ENCODE results near the gene DRC1.

Gene DRC1

GRCh38 chr2:26474261-26474785 lies 72.6 kb downstream of the DRC1 start:
- DNase-seq (ENCODE audit: low read depth, low spot score), result no peak
- H3K9me3 ChIP-seq (ENCODE audit: insufficient read depth, low read length), result peaks cover 6% of the 10 kb centered on the region; the same call in 1 of the 2 replicates
- H3K4me3 ChIP-seq (ENCODE audit: insufficient read length, low read depth), result no peak overlapping the region
- no peaks in the 10 kb centered on the region for H3K27me3 ChIP-seq (ENCODE audit: insufficient read depth, insufficient read length)
- no peaks in the 10 kb centered on the region for H3K36me3 ChIP-seq (ENCODE audit: insufficient read depth, insufficient read length, low read length)
- no peak overlapping the region for H3K9ac ChIP-seq (ENCODE audit: insufficient read length, low read depth)
- H3K4me1 ChIP-seq (ENCODE audit: insufficient read depth, insufficient read length), result peaks cover 11% of the 10 kb centered on the region
- TF ChIP-seq SUZ12 (IDR thresholded peaks at IDR 0.05; ENCODE audit: extremely low read depth, insufficient read depth, insufficient read length) (no peak), ZNF274 (IDR thresholded peaks at IDR 0.05; ENCODE audit: low read depth, low read length) (no peak), YY1 (IDR thresholded peaks at IDR 0.05; ENCODE audit: insufficient read depth, insufficient read length) (no peak)

- Histone ChIP-seq H3K4me3 (ENCODE audit: insufficient read length, low read depth) (no peak overlapping the region), H3K9me3 (ENCODE audit: insufficient read depth, low read length) (no peaks in the 10 kb centered on the region), H3K9ac (ENCODE audit: insufficient read length, low read depth) (no peak overlapping the region), H3K36me3 (ENCODE audit: insufficient read depth, insufficient read length, low read length) (no peaks in the 10 kb centered on the region), H3K27me3 (ENCODE audit: insufficient read depth, insufficient read length) (no peaks in the 10 kb centered on the region), H3K4me1 (ENCODE audit: insufficient read depth, insufficient read length) (peaks cover 14% of the 10 kb centered on the region)
- DNase-seq (ENCODE audit: low read depth, low spot score), result no peak
- TF ChIP-seq ZNF274 (IDR thresholded peaks at IDR 0.05; ENCODE audit: low read depth, low read length) (no peak), YY1 (IDR thresholded peaks at IDR 0.05; ENCODE audit: insufficient read depth, insufficient read length) (no peak), SUZ12 (IDR thresholded peaks at IDR 0.05; ENCODE audit: extremely low read depth, insufficient read depth, insufficient read length) (no peak)
Observed at GRCh38 chr2:26475037-26475436, 73.3 kb downstream of the DRC1 start.

DNA sequence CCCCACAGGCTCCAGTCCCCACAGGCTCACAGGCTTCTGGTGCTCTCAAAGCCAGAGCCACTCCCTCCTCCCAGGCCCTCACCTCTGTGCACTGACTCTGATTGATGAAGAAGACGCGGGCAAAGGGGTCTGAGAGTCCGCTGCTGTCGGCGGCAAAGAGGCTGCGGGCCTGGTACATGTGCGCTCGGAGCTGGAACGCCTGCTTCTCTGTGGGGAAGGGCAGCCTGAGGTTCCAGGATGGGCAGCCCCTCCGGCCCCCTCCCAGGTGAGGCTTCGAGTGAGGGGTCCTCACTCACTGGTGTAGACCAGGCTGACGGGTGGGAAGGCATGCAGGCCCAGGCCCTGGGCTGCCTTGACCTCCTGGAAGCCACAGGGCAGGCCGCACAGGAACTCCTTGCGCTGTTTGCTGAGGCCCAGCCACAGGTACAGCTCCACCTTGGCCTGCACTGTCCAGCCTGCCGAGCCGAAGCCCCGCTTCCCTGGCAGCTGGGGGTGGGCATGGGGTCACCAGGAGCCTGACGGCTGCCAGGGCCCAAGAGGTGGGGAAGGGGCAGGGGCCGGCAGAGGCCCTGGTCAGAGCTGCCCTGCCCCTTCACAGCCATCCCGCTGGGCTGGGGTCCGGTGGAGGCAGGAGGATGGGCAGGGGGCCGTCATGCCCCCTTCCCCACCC lies 74.2 kb downstream of the DRC1 start:
- H3K4me1 ChIP-seq (ENCODE audit: insufficient read depth, insufficient read length), result peaks cover 19% of the 10 kb centered on the region
- TF ChIP-seq SUZ12 (IDR thresholded peaks at IDR 0.05; ENCODE audit: extremely low read depth, insufficient read depth, insufficient read length) (no peak), ZNF274 (IDR thresholded peaks at IDR 0.05; ENCODE audit: low read depth, low read length) (no peak), YY1 (IDR thresholded peaks at IDR 0.05; ENCODE audit: insufficient read depth, insufficient read length) (no peak)
- H3K27me3 ChIP-seq (ENCODE audit: insufficient read depth, insufficient read length), result no peaks in the 10 kb centered on the region
- H3K4me3 ChIP-seq (ENCODE audit: insufficient read length, low read depth), result no peak overlapping the region
- no peaks in the 10 kb centered on the region for H3K36me3 ChIP-seq (ENCODE audit: insufficient read depth, insufficient read length, low read length)
- no peak for DNase-seq (ENCODE audit: low read depth, low spot score)
- no peaks in the 10 kb centered on the region for H3K9me3 ChIP-seq (ENCODE audit: insufficient read depth, low read length)
- peak overlapping the region; percentile 36 for H3K9ac ChIP-seq (ENCODE audit: insufficient read length, low read depth)

- TF ChIP-seq SUZ12 (IDR thresholded peaks at IDR 0.05; ENCODE audit: extremely low read depth, insufficient read depth, insufficient read length), result no peak
- TF ChIP-seq YY1 (IDR thresholded peaks at IDR 0.05; ENCODE audit: insufficient read depth, insufficient read length), result no peak
- TF ChIP-seq ZNF274 (IDR thresholded peaks at IDR 0.05; ENCODE audit: low read depth, low read length), result no peak
- Histone ChIP-seq H3K4me3 (ENCODE audit: insufficient read length, low read depth) (no peak overlapping the region), H3K9ac (ENCODE audit: insufficient read length, low read depth) (no peak overlapping the region), H3K9me3 (ENCODE audit: insufficient read depth, low read length) (no peaks in the 10 kb centered on the region), H3K4me1 (ENCODE audit: insufficient read depth, insufficient read length) (peaks cover 17% of the 10 kb centered on the region), H3K36me3 (ENCODE audit: insufficient read depth, insufficient read length, low read length) (no peaks in the 10 kb centered on the region), H3K27me3 (ENCODE audit: insufficient read depth, insufficient read length) (no peaks in the 10 kb centered on the region)
- DNase-seq (ENCODE audit: low read depth, low spot score), result no peak
Observed at GRCh38 chr2:26477126-26477910, 75.6 kb downstream of the DRC1 start.

DNA sequence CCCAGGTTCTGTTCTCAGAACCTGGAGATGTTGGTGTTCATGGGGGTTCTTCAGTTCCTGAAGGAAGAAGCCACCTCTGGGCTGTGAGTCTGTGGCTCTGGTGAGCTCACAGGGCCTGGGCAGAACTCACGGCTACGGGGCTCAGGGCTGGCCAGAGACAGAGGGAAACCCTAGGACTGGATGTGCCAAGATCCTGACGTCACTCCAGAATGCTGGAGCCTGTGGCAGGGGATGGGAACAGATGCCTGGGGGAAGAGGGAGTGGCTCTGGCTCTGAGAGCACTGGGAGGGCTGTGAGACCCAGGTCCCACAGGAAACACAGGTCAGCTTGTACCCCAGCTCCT lies 76.2 kb downstream of the DRC1 start, which contains the start of gene OTOF:
Gene OTOF, minus strand, starts transcription at position 214 of the 343 bp plus-strand sequence.
- no peaks in the 10 kb centered on the region for H3K27me3 ChIP-seq (ENCODE audit: insufficient read depth, insufficient read length)
- TF ChIP-seq ZNF274 (IDR thresholded peaks at IDR 0.05; ENCODE audit: low read depth, low read length) (no peak), SUZ12 (IDR thresholded peaks at IDR 0.05; ENCODE audit: extremely low read depth, insufficient read depth, insufficient read length) (no peak), YY1 (IDR thresholded peaks at IDR 0.05; ENCODE audit: insufficient read depth, insufficient read length) (no peak)
- no peaks in the 10 kb centered on the region for H3K36me3 ChIP-seq (ENCODE audit: insufficient read depth, insufficient read length, low read length)
- no peaks in the 10 kb centered on the region for H3K9me3 ChIP-seq (ENCODE audit: insufficient read depth, low read length)
- peaks cover 22% of the 10 kb centered on the region for H3K4me1 ChIP-seq (ENCODE audit: insufficient read depth, insufficient read length)
- no peak within 1 kb of the TSS for H3K9ac ChIP-seq (ENCODE audit: insufficient read length, low read depth)
- H3K4me3 ChIP-seq (ENCODE audit: insufficient read length, low read depth), result no peak within 1 kb of the TSS
- no peak for DNase-seq (ENCODE audit: low read depth, low spot score)

DNA sequence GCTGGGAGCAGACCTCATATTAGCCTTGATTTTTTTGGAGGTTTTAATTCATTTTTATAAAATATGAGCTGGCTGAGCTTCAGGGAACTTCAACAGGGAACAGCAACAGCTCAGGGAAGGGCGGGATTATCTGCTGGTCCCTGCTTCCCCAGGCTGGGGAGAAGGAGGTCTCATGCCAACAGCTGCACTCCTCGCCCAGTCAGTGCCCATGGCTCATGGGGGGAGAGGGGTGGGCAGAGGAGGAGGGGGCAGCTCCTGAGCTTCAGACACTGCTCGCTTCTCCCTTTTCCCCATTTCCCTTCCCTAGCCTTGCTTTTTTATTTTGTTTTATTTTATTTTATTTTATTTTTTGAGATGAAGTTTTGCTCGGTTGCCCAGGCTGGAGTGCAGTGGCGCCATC lies 76.6 kb downstream of the DRC1 start:
- Histone ChIP-seq H3K27me3 (ENCODE audit: insufficient read depth, insufficient read length) (no peaks in the 10 kb centered on the region), H3K9ac (ENCODE audit: insufficient read length, low read depth) (no peak overlapping the region), H3K4me1 (ENCODE audit: insufficient read depth, insufficient read length) (peaks cover 22% of the 10 kb centered on the region), H3K4me3 (ENCODE audit: insufficient read length, low read depth) (no peak overlapping the region), H3K36me3 (ENCODE audit: insufficient read depth, insufficient read length, low read length) (no peaks in the 10 kb centered on the region), H3K9me3 (ENCODE audit: insufficient read depth, low read length) (no peaks in the 10 kb centered on the region)
- no peak for DNase-seq (ENCODE audit: low read depth, low spot score)
- TF ChIP-seq ZNF274 (IDR thresholded peaks at IDR 0.05; ENCODE audit: low read depth, low read length), result no peak
- no peak for TF ChIP-seq SUZ12 (IDR thresholded peaks at IDR 0.05; ENCODE audit: extremely low read depth, insufficient read depth, insufficient read length)
- TF ChIP-seq YY1 (IDR thresholded peaks at IDR 0.05; ENCODE audit: insufficient read depth, insufficient read length), result no peak

All from NT2/D1 (cell line).